ENCODE data around the gene KLHL29.

DNA sequence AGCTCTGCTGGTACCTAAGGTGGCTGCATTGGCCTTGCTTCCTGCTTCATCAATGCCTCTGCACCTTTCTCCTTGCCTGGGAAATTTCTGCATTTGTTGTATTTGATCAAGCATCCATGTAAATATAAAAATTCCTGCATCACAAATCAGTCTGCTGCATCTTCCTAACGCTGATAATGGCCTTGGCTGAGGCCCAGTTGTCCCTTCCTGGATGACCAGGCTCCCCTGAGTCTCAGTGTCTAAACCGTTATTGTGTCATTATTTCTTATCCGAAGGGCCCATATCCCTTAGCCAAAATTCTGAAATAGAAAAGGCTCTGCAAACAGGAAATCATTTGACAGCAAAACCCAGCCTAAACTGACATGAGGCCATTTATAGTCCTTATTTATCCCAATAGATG, 62.4 kb downstream of the KLHL29 start:
- TF ChIP-seq POLR2A (IDR thresholded peaks at IDR 0.05), result no peak
- TF ChIP-seq, protein P1, sequence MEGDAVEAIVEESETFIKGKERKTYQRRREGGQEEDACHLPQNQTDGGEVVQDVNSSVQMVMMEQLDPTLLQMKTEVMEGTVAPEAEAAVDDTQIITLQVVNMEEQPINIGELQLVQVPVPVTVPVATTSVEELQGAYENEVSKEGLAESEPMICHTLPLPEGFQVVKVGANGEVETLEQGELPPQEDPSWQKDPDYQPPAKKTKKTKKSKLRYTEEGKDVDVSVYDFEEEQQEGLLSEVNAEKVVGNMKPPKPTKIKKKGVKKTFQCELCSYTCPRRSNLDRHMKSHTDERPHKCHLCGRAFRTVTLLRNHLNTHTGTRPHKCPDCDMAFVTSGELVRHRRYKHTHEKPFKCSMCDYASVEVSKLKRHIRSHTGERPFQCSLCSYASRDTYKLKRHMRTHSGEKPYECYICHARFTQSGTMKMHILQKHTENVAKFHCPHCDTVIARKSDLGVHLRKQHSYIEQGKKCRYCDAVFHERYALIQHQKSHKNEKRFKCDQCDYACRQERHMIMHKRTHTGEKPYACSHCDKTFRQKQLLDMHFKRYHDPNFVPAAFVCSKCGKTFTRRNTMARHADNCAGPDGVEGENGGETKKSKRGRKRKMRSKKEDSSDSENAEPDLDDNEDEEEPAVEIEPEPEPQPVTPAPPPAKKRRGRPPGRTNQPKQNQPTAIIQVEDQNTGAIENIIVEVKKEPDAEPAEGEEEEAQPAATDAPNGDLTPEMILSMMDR (IDR thresholded peaks at IDR 0.05), result no peak
- TF ChIP-seq EP300 (IDR thresholded peaks at IDR 0.05), result no peak

Data from ovary (tissue), 3 donors.